Measurements from ENCODE around the gene PTPRF.

GRCh38 chr1:43586136-43586731, 55.6 kb downstream of the PTPRF start:
- no peak for TF ChIP-seq POLR2A (IDR thresholded peaks at IDR 0.05)
- no peak for TF ChIP-seq CTCF (IDR thresholded peaks at IDR 0.05)

Data from esophagus squamous epithelium (tissue), 4 donors.